SIG-M5 treated with dmso at 0.1 percent for 504 hours (cell line): Measurements from ENCODE around the gene AHCY.

ENCODE experiments used
- DNase-seq: peaks from one replicate; lab custom pipeline; 2025; ENCODE audit not compliant: unreplicated experiment; lab: John Stamatoyannopoulos, UW

AHCY gene

DNA sequence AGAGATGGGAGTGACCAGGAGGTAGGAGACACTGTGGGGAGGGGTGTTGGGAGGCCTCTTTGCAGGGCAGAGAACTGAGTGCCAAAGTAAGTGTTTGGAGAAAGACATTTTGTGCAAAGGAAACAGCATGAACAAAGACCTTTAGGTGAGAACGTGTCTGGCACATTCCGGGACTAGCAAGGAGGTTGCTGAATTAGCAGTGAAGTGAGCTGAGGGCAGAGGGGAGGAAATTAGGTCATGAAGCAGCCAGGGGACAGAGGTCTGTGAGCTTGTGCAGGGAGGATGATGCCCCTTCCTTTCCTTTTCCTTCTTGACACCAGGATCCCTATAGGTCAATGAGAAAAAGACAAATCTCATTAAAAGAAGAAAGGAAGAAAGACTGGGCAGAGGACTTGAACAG, 21.4 kb upstream of the AHCY start:
- DNase-seq, result no peak

DNA sequence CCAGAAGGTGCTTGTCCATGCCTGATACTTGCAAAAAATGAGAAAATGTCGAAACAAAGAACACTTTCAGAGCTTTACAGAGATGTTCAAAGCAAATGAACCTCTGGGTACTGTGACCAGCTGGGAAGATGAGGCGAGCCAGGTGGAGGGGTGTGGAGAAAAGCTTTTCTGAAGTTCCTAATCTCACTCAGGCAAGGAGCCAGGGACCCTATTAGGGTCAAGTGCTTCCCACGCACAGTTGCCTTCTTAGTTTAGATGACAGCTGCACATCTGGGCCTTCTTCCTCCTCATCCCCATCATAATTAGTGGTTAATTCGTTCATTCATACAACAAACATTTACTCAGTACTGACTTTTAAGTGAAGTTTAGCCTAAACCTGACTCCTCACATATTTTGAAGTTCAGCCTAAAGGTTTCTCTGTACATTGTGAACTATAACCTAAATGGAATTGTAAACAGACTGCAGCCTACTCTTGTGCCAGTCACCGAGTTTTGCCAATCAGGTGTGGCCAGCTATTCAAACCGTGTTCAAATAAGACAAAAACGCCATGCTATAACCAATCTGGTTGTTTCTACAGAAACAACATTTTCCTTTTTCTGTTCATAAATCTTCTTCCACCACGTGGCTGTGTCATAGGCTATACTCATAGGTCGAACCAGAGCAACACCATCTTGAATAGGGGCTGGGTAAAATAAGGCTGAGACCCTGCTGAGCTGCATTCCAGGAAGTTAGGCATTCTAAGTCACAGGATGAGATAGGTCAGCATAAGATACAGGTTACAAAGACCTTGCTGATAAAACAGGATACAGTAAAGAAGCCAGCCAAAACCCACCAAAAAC, 19.3 kb upstream of the AHCY start:
- no peak for DNase-seq

DNA sequence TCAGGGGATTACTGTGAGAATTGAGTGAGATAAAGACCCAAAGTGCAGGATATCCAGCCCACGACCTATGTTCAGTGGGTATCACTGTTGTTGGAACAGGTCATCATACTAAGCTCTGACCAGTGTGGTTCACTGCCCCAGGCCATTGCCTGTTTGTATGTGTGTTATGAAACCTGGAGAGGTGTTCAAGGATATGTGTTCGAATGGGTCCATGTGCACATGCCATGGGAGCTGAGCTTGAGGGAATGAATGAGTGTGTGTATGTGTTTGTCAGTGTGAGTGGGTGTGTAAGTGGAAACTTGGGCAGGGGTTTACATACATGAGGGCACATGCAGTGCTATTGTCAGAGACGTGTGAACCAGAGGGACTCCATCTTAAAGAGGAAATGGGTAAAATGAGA, 17.7 kb upstream of the AHCY start:
- no peak for DNase-seq

DNA sequence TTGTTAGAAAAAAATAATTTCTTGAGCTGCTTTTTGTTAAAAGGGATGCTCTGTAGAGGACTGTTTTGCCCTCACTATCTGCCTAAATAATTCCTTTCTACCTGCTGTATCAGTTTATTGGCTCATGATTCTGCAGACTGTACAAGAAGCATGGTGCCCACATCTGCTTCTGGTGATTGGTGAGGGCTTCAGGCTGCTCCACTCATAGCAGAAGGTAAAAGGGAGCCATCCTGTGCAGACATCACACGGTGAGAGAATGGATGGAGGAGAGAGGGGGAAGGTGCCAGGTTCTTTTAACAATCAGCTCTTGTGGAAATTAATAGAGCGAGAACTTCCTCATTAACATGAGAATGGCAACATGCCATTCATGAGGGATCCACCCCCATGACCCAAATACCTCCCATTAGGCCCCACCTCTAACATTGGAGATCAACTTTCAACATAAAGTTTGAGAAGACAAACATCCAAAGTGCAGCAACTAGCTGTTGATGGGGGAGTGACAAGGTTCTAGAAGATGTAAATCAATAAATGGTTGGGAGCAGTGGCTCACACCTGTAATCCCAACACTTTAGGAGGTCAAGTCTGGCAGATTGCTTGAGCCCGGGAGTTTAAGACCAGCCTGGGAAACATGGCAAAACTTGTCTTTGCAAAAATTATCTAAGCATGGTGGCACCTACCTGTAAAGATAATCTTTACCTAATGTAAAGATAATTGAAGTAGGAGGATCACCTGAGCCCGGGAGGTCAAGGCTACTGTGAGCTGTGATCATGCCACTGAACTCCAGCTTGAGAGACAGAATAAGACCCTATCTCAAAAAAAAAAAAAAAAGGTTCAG, 15.7 kb upstream of the AHCY start:
- no peak for DNase-seq

DNA sequence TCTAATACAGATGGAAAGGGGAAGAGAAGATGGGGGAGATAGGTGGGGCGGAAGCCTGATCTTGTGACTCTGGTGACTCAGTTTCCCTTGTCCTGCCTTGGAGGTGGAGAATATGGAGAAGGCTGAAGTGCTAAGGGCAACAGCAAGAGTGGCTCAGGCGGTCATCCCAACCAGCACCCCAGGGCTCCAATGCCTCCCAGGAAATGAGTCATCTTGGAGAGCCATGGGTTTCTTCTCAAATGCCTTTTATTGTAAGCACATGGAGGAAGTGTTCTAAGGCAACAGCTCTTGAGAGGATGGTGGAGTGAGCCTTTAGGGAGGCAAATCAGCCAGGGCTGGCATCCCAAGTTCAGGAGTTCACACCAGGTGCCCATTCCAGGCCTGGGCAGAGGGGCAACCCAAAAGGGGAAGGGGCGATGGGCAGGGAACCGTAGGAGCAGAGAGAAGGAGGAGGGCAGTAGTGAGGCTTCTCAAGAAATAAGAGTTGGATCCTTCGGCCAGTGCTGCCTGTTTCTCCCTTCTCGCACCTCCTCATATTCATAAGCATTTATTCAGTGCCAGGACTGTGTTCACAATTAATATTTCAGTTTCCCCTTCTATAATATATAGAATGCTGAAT, 13.2 kb upstream of the AHCY start:
- DNase-seq, result peak; percentile 51

DNA sequence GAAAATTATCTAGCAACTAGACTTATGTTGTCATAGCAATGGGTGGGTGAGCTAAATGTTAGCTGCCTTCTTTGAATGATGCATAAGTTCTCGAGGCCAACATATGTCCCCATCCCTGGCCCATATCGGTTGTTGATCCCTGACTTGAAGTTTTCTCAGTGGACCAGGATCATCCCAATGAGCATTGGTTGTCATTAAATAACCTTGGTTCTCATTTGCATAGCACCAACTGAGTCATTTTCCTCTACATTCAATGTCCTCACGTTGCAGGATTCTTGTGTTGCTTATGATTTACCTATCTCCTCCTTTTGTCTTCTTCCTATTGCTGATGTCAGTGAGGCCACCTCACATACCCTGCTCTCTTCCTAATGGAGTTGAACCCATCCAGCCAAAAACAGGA, 12.1 kb upstream of the AHCY start:
- DNase-seq, result no peak

DNA sequence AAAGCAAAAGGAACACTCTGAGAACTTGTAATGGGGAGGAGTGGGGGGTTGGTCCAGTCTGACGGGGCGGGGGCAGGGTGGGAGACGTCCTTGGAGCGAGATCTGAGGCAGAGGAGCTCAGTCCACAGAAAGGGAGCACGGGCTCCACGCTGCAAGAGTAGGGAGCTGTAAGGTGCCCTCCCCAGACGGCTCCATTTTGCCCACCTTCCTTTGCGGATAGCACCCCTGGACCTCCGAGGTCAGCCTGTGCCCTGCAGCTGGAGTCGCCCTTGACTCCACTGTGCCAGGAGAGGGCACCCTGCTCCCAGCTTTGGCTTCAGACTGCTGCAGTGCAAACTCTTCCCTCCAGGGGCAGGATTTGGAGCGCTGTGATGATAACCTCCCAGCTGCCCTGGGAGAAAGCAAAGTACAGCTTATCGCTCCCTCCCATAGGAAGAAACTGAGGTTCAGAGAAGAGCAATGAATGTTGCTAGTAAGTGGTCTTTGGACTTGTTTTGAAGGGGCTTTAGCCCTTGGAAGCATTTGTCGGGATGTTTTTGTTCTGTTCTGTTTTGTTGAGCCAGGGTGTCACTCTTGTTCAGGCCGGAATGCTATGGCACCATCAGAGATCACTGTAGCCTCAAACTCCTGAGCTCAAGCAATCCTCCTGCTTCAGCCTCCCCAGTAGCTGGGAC, 9.5 kb upstream of the AHCY start:
- DNase-seq, result peak; percentile 83

DNA sequence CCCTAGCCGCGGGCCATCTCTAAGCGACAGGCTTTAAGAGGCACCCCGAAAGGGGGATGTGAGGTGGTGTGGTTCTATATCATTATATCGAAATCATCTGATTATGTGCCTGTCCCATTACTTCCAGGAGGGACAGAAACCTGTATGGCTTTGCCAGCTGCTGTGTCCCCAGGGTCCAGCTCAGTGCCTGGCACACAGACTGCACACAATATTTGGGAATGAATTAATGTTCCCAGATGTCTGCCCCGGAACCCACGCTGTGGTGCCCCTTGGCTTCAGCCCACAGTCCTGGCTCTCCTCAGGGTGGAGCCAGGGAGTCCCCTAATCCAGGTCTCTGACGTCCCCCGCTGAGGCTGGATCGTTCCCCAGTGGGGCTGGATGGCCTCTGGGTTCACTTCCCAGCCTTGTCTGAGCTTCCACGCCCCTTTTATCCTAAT, 8.9 kb upstream of the AHCY start:
- no peak for DNase-seq

DNA sequence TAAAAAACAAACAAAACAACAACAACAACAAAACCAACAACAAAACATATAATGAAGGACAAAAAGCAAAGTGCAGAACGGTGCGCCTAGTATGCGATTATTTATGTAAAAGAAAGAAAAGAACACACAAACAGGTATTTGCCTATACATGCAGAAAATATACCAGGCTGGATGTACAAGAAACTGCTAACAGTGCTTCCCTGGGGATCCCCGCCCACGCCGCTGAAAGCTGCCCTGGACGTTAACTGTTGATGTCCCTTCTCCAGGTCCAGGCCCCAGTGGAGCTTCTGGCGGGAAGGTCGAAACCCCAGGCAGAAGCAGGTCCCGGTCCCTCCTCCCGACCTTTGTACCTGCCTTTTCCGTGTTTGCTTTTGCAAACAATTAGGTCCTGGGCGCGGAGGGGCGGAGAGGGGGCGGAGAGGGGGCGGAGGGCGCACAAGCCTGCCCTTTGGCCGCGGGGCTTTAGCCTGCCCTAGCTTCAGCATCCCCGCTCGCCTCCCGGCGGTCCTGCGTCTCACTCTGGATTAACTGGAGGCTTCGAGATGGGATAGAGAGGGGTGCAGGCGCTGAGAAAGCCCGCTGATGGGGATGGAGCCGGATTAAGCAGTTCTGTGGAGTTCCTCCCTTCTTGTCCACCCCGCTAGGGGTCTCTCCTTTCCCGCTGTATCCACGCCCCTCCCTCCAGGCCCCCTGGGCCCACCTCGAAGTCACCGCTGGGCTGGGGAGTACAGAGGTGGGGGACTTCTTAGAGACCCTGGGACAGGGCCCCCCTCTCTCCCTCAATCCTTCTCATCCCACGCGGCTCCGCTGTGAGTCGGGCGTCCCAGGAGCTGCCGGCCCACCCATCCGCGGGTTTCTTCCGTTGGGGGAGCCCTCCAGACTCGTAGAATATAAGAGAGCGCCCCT, 8.2 kb upstream of the AHCY start:
- DNase-seq, result no peak

DNA sequence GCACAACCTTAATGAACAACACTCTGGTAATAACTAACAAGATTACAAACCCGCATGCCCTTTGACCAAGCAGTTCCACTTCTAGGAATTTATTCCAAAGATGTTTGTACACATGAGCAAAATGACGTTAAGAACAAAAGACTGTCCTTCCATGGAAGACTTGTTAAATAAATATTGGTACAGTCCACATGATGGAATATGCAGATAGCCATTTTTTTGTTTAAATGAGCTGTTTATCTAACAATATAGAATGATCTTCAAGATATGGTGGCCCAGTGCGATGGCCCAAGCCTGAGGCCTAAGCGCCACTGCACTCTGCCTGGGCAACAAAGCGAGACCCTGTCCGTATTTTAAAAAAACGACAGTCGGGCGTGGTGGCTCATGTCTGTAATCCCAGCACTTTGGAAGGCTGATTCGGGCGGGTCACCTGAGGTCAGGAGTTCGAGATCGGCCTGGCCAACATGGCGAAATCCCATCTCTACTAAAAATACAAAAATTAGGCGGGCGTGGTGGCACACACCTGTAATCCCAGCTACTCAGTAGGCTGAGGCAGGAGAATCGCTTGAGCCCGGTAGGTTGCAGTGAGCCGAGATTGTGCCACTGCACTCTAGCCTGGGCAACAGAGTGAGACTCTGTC, 7.4 kb upstream of the AHCY start:
- DNase-seq, result no peak

DNA sequence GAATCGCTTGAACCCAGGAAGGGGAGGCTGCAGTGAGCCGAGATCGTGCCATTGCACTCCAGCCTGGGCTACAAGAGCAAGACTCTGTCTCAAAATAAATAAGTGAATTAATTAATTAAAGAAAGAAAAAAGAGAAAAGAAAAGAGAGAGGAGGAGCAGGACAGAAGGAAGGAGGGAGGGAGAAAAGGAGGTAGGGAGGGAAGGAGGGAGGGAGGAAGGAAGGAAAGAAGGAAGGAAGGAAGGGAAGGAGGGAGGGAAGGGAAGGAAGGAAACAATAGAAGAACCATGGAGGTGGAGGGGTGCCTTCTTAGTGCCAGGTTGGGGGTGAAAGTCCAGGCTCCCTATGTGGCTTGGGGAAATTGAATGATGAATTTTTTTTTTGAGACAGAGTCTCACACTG, 6.5 kb upstream of the AHCY start:
- no peak for DNase-seq

DNA sequence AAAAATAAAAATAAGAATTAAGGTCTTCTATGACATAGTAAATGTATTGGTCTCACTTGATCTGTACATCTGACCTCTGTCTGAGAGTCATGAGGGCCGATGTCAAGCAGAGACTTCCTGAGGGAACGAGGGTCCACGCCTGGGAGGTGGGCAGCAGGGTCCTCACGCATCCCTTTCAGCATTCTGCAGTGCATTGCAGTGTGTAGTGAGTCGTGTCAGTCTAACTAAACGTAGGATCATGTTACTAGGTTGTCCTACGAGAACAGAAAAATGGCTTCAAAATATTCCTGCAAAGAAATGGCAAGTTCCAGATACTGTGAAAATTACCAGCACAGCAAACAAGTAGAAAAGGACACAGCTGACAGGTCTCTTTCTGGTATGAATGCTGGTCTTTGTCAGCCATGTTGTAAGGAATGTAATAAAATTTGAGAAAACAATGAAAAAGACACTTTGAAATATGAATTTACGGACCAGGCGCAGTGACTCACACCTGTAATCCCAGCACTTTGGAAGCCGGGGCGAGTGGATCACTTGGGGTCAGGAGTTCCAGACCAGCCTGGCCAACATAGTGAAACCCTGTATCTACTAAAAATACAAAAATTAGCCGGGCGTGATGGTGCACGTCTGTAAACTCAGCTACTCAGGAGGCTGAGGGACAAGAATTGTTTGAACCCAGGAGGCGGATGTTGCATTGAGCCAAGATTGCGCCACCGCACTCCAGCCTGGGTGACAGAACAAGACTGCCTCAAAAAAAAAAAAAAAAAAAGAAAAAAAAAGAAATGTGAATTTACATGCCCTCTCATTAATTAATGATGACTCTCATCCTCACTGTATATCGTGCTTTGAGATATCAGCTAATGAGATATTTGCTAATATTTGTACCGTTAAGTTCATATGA, 2.4 kb upstream of the AHCY start:
- peak; percentile 57 for DNase-seq

DNA sequence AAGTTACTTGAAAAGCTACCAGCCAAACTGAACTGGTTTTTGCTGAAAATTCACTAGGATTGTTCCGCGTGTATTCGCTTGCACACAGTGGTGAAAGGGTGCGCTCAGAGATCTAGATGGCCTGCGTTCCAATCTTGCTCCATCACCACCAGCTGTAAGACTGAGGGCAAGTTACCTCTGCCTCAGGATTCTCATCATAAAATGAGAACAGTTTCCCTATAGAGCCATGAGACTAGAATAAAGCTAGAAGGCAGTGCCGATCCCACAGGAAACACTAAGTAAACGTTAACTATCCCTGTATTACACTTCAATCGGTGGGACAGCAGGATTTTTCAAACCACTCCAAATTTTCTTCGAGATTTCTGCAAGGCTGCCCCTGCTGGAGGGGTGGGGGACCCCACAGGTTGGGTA, 838 bp downstream of the AHCY start:
- DNase-seq, result peak; percentile 24

DNA sequence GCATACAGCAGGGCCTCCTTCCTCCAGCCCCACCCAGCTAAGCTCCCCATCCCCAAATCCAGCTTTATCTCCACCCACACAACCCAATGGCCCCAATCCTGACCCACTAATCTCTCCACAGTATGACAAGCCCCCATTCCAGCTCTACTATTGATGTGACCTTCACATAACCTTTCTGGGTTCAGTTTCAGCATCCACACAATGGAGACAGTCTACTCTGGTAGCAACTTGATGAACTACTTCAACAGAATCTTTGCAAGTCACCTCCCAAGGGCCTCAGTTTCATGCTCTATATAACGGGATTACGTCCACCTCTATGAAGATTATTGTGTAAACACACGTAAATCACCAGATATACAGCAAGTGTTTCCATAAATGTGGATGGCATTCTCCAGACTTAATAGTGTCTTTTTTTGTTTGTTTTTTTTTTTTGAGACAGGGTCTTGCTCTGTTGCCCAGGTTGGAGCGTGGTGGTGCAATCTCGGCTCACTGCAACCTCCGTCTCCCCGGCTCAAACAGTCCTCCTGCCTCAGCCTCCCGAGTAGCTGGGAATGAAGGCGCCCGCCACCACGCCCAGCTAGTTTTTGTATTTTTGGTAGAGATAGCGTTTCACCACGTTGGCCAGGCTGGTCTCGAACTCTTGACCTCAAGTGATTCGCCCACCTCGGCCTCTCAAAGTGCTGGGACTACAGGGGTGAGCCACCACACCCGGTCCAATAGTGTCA, 1.4 kb downstream of the AHCY start:
- DNase-seq, result no peak

DNA sequence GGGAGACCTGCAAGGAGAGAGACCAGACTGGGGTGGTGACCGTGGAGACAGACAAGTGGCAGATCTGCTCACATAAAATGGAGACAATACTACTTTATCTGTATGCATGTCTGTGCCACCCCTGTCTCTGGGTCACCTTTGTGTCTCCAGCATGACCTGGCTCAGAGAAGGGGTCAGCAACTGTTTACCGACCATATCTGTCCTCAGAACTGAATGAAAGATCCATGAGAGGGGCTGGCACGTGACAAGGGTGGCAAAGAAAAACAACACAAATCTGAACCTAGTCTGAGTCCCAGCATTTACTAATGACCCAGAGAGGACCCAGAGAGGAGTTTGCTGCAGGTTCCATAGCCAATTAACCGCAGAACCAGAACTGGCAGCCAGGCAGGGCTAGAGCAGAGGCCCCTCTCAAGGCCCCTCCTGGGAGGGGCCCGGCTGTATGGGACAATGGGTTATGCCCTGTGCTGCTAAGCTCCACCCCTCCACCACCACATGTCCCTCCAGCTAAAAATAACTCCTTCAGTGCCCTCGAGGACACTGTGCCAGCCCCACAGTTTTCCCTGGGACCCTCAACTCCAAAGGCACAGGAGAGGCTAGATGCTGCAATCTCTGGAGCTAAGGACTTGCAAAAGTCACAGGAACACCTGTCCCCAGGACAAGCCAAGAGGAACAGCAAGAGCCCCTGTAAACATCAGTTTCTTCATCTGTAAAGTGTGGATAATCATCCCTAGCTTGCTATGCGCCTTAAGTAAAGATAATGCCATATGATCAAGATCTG, 2.2 kb downstream of the AHCY start:
- peak; percentile 39 for DNase-seq

DNA sequence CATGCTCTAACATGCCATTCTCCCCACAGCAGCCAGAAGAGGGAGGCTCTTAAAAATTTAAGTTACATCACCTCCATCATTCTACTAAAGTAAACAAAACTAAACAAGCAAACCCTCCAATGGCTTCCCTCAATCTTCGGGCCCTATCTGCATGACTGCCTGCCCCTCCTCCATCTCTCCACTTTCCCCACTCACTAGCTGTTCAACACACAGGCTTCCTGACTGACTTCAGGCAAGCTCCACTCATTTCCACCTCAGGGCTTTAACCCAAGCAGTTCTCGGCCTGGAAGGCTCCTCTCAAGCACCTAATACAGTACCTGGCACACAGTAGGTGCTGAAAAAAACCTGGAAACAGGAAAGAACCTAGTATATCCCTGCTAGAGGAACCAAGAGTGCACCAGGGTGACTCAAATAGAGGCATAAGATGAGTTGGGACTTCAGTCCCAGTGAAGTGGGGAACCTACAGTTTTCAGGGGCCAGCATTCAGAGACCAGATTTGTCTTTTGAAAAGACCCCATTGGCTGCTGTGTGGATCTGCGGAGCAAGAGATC, 2.8 kb downstream of the AHCY start:
- no peak for DNase-seq
